Measurements from ENCODE around the gene IFI44. TPM values are rescaled to one million over a fixed set of nuclear protein-coding genes. Genes with fewer than 3 reads are reported as not detected.

The IFI44 gene
- total RNA-seq, 1 donor from 2014 or later, result 14.4 TPM

Other genes starting within 250 kb of the IFI44 start
- not detected in 2 replicates for gene PTGFR, start 158.9 kb upstream of the IFI44 start, total RNA-seq
- gene IFI44L, start 29.4 kb upstream of the IFI44 start, total RNA-seq, result 7.5 and 8.3 TPM in 2 replicates